Parathyroid adenoma (tissue), 2 donors: Measurements from ENCODE around the gene TGFBR2.

Experiments used
- H2AFZ ChIP-seq: fragments of 300-600 bp; sonication (generic); one replicate; pipeline ENCODE4 v1.7.0; 2017; ENCODE audit warnings: antibody characterized with exemption, mild to moderate bottlenecking
- H3K27ac ChIP-seq: fragments of 300-600 bp; sonication (generic); one replicate; pipeline ENCODE4 v1.7.0; 2017
- H3K27me3 ChIP-seq: fragments of 300-600 bp; sonication (generic); one replicate; pipeline ENCODE4 v1.7.0; 2017; ENCODE audit warnings: low read length; ENCODE audit not compliant: control insufficient read depth, insufficient read depth
- H3K36me3 ChIP-seq: fragments of 300-600 bp; sonication (generic); one replicate; pipeline ENCODE4 v1.7.0; 2017; ENCODE audit warnings: low read length; ENCODE audit not compliant: control insufficient read depth, insufficient read depth
- H3K4me1 ChIP-seq: fragments of 300-600 bp; sonication (generic); one replicate; pipeline ENCODE4 v1.7.0; 2017; ENCODE audit warnings: control low read depth
- H3K4me2 ChIP-seq: fragments of 300-600 bp; sonication (generic); one replicate; pipeline ENCODE4 v1.7.0; 2017; ENCODE audit warnings: low read length
- H3K4me3 ChIP-seq: fragments of 300-600 bp; sonication (generic); one replicate; pipeline ENCODE4 v1.7.0; 2017; ENCODE audit warnings: low read depth, low read length
- H3K79me2 ChIP-seq: fragments of 300-600 bp; sonication (generic); one replicate; pipeline ENCODE4 v1.7.0; 2017; ENCODE audit warnings: control low read depth
- H3K9ac ChIP-seq: fragments of 300-600 bp; sonication (generic); one replicate; pipeline ENCODE4 v1.7.0; 2017; ENCODE audit warnings: mild to moderate bottlenecking
- H3K9me3 ChIP-seq: fragments of 300-600 bp; sonication (generic); one replicate; pipeline ENCODE4 v1.7.0; 2017; ENCODE audit warnings: low read length; ENCODE audit not compliant: control insufficient read depth
- TF ChIP-seq, protein P1 (sequence below): fragments of 300-600 bp; sonication (generic); IDR thresholded peaks from one replicate; pipeline ENCODE4 v1.7.0; 2017; ENCODE audit warnings: antibody characterized with exemption, mild to moderate bottlenecking
- donor health status: primary hyperparathyroidism.

Gene TGFBR2

GRCh38 chr3:30581982-30582381 lies 24.4 kb upstream of the TGFBR2 start:
- Histone ChIP-seq H3K27me3 (no peaks in the 10 kb centered on the region), H2AFZ (no peak overlapping the region), H3K4me2 (no peak overlapping the region), H3K9ac (no peak overlapping the region), H3K27ac (no peak overlapping the region), H3K79me2 (no peaks in the 10 kb centered on the region), H3K4me1 (no peaks in the 10 kb centered on the region), H3K9me3 (no peaks in the 10 kb centered on the region), H3K4me3 (no peak overlapping the region), H3K36me3 (no peaks in the 10 kb centered on the region)
- TF ChIP-seq, protein P1, sequence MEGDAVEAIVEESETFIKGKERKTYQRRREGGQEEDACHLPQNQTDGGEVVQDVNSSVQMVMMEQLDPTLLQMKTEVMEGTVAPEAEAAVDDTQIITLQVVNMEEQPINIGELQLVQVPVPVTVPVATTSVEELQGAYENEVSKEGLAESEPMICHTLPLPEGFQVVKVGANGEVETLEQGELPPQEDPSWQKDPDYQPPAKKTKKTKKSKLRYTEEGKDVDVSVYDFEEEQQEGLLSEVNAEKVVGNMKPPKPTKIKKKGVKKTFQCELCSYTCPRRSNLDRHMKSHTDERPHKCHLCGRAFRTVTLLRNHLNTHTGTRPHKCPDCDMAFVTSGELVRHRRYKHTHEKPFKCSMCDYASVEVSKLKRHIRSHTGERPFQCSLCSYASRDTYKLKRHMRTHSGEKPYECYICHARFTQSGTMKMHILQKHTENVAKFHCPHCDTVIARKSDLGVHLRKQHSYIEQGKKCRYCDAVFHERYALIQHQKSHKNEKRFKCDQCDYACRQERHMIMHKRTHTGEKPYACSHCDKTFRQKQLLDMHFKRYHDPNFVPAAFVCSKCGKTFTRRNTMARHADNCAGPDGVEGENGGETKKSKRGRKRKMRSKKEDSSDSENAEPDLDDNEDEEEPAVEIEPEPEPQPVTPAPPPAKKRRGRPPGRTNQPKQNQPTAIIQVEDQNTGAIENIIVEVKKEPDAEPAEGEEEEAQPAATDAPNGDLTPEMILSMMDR = no peak

DNA sequence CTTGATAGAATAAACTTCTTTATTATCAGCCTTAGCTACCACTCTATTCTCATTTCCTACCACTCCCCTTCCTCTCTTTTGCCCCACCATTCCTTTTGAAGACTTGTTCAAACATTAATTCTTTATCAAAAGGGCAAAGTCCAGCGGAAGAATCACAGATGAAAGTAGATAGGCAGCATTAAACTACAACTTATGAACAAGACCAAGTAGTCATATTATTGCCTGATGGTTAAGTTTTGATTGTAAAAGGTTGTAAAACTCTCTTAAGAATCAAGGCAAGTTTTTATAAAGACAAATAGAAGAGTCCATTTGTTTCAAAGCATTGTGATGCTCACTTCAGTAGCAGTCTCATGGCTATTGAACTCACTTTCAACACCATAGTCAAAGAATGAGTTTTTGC lies 22.4 kb upstream of the TGFBR2 start:
- no peaks in the 10 kb centered on the region for H3K79me2 ChIP-seq
- TF ChIP-seq, protein P1 = no peak

DNA sequence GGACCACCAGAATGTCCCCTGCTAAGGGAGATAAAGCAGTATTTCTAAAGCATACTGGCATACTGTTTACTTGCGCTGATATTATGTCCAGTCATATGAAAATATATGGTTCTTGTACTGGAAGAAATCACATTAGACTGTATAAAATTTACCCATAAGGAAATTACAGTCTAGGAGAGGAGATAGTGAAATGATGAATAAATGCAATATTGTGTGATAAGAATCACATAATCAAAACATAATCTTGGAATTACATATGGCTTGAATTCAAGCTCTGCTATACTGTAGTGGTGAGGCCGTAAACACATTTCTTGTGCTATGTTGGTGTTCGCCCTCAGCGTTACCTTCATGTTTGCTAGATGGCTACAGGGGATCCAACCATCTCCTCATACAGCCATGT lies 20.7 kb upstream of the TGFBR2 start:
- H3K4me2 ChIP-seq = no peak overlapping the region
- H3K36me3 ChIP-seq = no peaks in the 10 kb centered on the region
- H2AFZ ChIP-seq = no peak overlapping the region
- no peak overlapping the region for H3K27ac ChIP-seq
- H3K4me3 ChIP-seq = no peak overlapping the region
- H3K79me2 ChIP-seq = no peaks in the 10 kb centered on the region
- no peak overlapping the region for H3K9ac ChIP-seq
- no peaks in the 10 kb centered on the region for H3K9me3 ChIP-seq
- no peaks in the 10 kb centered on the region for H3K27me3 ChIP-seq
- no peaks in the 10 kb centered on the region for H3K4me1 ChIP-seq
- TF ChIP-seq, protein P1 = no peak

More for the DNA sequence above, 22.4 kb upstream of the TGFBR2 start:
- no peak overlapping the region for H3K4me2 ChIP-seq
- no peak overlapping the region for H3K27ac ChIP-seq
- H3K4me1 ChIP-seq = no peaks in the 10 kb centered on the region
- H3K27me3 ChIP-seq = no peaks in the 10 kb centered on the region
- no peak overlapping the region for H3K4me3 ChIP-seq
- no peak overlapping the region for H3K9ac ChIP-seq
- H3K9me3 ChIP-seq = no peaks in the 10 kb centered on the region
- no peak overlapping the region for H2AFZ ChIP-seq
- no peaks in the 10 kb centered on the region for H3K36me3 ChIP-seq

DNA sequence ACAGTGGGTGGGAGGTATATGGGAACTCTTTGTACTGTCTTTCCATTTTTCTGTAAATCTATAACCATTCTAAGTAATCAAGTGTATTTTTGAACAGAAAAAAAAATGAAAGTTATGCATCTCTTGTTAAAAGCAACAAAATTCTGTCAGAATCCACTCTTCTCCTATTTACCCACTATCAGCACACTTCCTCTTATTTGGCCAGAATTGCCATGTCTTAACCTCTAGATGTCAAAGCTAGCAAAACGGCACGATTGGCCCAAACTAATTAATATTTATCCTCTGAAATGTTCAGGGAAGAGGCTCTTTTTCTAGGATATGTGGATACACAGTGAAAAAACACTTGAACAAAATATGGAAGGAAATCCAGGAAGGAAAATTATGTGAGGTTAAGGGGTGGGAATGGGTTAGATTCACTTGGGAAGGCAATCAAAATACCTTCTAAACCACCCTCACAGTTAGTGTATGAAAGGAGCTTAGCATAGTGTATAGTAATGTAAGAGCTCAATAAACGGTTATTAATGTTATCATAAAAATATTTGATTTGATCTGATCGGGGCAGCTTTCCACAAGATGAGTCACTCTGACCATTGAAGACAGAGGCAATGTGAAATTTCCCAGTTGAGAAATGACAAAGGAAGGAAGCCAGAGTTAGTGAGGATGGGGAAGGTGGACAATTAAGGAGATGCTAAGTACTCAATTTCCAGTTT lies 20.1 kb upstream of the TGFBR2 start:
- Histone ChIP-seq H3K9ac (no peak overlapping the region), H3K27ac (no peak overlapping the region), H3K9me3 (no peaks in the 10 kb centered on the region)

More for the DNA sequence above, 20.1 kb upstream of the TGFBR2 start:
- Histone ChIP-seq H3K4me1 (no peaks in the 10 kb centered on the region), H3K79me2 (no peaks in the 10 kb centered on the region), H3K27me3 (no peaks in the 10 kb centered on the region), H3K4me2 (no peak overlapping the region), H3K36me3 (no peaks in the 10 kb centered on the region), H3K4me3 (no peak overlapping the region), H2AFZ (no peak overlapping the region)
- TF ChIP-seq, protein P1 = no peak
